ENCODE results near the gene STX10. TPM values are rescaled to one million over a fixed set of nuclear protein-coding genes. Genes with fewer than 3 reads are reported as not detected.

Gene STX10
- total and polyA plus RNA-seq, 9 of the 15 experiments (the other 6 are each of a cell fraction or from before 2014, with no cell fraction given): 0.51 to 66.3 (median 31.0) TPM

GRCh38 chr19:13095934-13096927 is 53.9 kb downstream of the STX10 start (continued):
- TF ChIP-seq GATAD2B (IDR thresholded peaks at IDR 0.05; ENCODE audit: borderline replicate concordance) (no peak), ATF1 (CRISPR knock-in tag; IDR thresholded peaks at IDR 0.05) (no peak), ATF1 (tag; IDR thresholded peaks at IDR 0.05) (no peak), ZNF174 (CRISPR knock-in tag; IDR thresholded peaks at IDR 0.05) (no peak), CREM (IDR thresholded peaks at IDR 0.05; ENCODE audit: low read depth) (peak; percentile 58; the same call in 1 of the 2 replicates), NFATC3 (IDR thresholded peaks at IDR 0.05) (no peak), ZNF239 (CRISPR knock-in tag; IDR thresholded peaks at IDR 0.05) (no peak), SNIP1 (IDR thresholded peaks at IDR 0.05; ENCODE audit: low read depth) (no peak), DMBX1 (CRISPR knock-in tag; IDR thresholded peaks at IDR 0.05; ENCODE audit: borderline replicate concordance) (peak; percentile 63; the same call in 1 of the 2 replicates), BRF1 (IDR thresholded peaks at IDR 0.05; ENCODE audit: borderline replicate concordance, extremely low read depth, insufficient read length) (no peak), NCOA4 (IDR thresholded peaks at IDR 0.05; ENCODE audit: partially characterized antibody) (no peak), CBX1 (IDR thresholded peaks at IDR 0.05; ENCODE audit: low read depth) (peak; percentile 81; the same call in 1 of the 2 replicates), UBTF (IDR thresholded peaks at IDR 0.05; ENCODE audit: borderline replicate concordance in 1 of 2, low read depth in 2 of 2, low read length in 2 of 2) (0 out of 4 replicates have a peak, but pooled peaks of 1 of the 2 experiments have one; percentile 59), ZZZ3 (IDR thresholded peaks at IDR 0.05) (no peak), MCM2 (IDR thresholded peaks at IDR 0.05; ENCODE audit: low read depth) (no peak), SMARCE1 (IDR thresholded peaks at IDR 0.05) (0 out of 2 replicates have a peak, but pooled peaks have one; percentile 16), SREBF1 (IDR thresholded peaks at IDR 0.05; ENCODE audit: borderline replicate concordance, low read depth, low read length) (no peak), ZNF311 (CRISPR knock-in tag; IDR thresholded peaks at IDR 0.05) (no peak), IRF9 (tag; IDR thresholded peaks at IDR 0.05) (no peak), ZKSCAN8 (CRISPR knock-in tag; IDR thresholded peaks at IDR 0.05) (no peak), RFX1 (IDR thresholded peaks at IDR 0.05) (no peak), PRMT5 (CRISPR knock-in tag; IDR thresholded peaks at IDR 0.05) (no peak), FOXP4 (CRISPR knock-in tag; IDR thresholded peaks at IDR 0.05; ENCODE audit: borderline replicate concordance) (no peak)

Data from K562 (cell line).